HCT116 (cell line): ENCODE data around the gene NCAPG2. TPM values are rescaled to one million over a fixed set of nuclear protein-coding genes. Genes with fewer than 3 reads are reported as not detected.

Source experiments
- ATAC-seq: fragments of 200-7000 bp; cut with Tn5 transposase; 2 replicates; pipeline ENCODE4 v1.9.1; 2020; ENCODE audit warnings: mild to moderate bottlenecking, moderate library complexity
- BruUV-seq: library from RNA; stranded (reverse); fragments of 400-500 nt; replicated peaks from 2 replicates; lab custom pipeline; 2021; lab: Mats Ljungman, UMichigan
- CTCF ChIA-PET: fragments of 300-600 bp; sonication (Branson Sonifier 250); formaldehyde crosslinking; loops from one replicate; lab custom pipeline; 2021; ENCODE audit warnings: antibody characterized with exemption; lab: Charles Lee
- POLR2A ChIA-PET: fragments of 300-600, 350-600 bp; sonication (Branson Sonifier 250); formaldehyde crosslinking; loops from one replicate; lab custom pipeline; 2021; ENCODE audit warnings: antibody characterized with exemption; lab: Charles Lee
- RAD21 ChIA-PET, 2 experiments: fragments of 300-600 bp; sonication (Branson Sonifier 250); formaldehyde crosslinking; loops; one replicate each; lab custom pipeline; 2023; ENCODE audit warnings: low total read pairs in 2 of 2; ENCODE audit not compliant: uncharacterized antibody in 2 of 2, unreplicated experiment in 2 of 2, low non-redundant PET in 1 of 2; lab: Charles Lee
- DNase-seq: peaks from one replicate; pipeline ENCODE4 v3.0.0-alpha.2; 2010; ENCODE audit warnings: low read depth, low spot score
- H2AFZ ChIP-seq: fragments of 200-600 bp; shearing (Covaris generic), sonication (generic); 2 replicates; pipeline ENCODE4 v1.6.1; 2017; ENCODE audit warnings: low read depth, mixed run types, mixed read lengths, antibody characterized with exemption, low read length; ENCODE audit not compliant: poor library complexity, severe bottlenecking
- H3K27ac ChIP-seq: 2 replicates; pipeline ENCODE4 v1.5.1; 2012; ENCODE audit warnings: low read depth, low read length
- H3K27me3 ChIP-seq: fragments of 200-600 bp; sonication (generic); 2 replicates; pipeline ENCODE4 v1.6.1; 2016; ENCODE audit warnings: mixed run types, low read length, mixed read lengths; ENCODE audit not compliant: insufficient read depth
- H3K36me3 ChIP-seq, 2 experiments: fragments of 200-500 bp in 1 of 2; fragments of 200-600 bp in 1 of 2; sonication (Bioruptor generic) in 1 of 2; sonication (generic) in 1 of 2; 2 replicates each; pipeline versions ENCODE4 v1.5.1 to v1.6.1; 2014 to 2016; ENCODE audit warnings: low read length in 2 of 2, inconsistent platforms in 1 of 2, mixed read lengths in 1 of 2, mixed run types in 1 of 2; ENCODE audit not compliant: insufficient read depth in 2 of 2, control insufficient read depth in 1 of 2
- H3K4me1 ChIP-seq, 2 experiments: fragments of 200-600 bp in 1 of 2; sonication (generic) in 1 of 2; 2 replicates each; pipeline versions ENCODE4 v1.5.1 to v1.6.1; 2012 to 2017; ENCODE audit warnings: low read length in 2 of 2, inconsistent platforms in 1 of 2, mild to moderate bottlenecking in 1 of 2, mixed read lengths in 1 of 2, mixed run types in 1 of 2, moderate library complexity in 1 of 2; ENCODE audit not compliant: insufficient read depth in 2 of 2, control insufficient read depth in 1 of 2
- H3K4me2 ChIP-seq: fragments of 200-600 bp; sonication (generic); 2 replicates; pipeline ENCODE4 v1.6.1; 2017; ENCODE audit warnings: mixed run types, low read length, mixed read lengths
- H3K4me3 ChIP-seq, 2 experiments: fragments of 200-600 bp in 1 of 2; sonication (generic) in 1 of 2; replicated peaks in 1 of 2; 2 replicates each; pipeline ENCODE4 v1.5.1; 2011 to 2016; ENCODE audit warnings: low read length in 2 of 2, control low read depth in 1 of 2, low read depth in 1 of 2, mild to moderate bottlenecking in 1 of 2, mixed read lengths in 1 of 2, mixed run types in 1 of 2
- H3K79me2 ChIP-seq: fragments of 200-600 bp; sonication (generic); 2 replicates; pipeline ENCODE4 v1.6.1; 2017; ENCODE audit warnings: mild to moderate bottlenecking, mixed run types, low read length, moderate library complexity, mixed read lengths; ENCODE audit not compliant: insufficient read depth
- H3K9ac ChIP-seq: fragments of 200-600 bp; sonication (generic); 2 replicates; pipeline ENCODE4 v1.6.1; 2016; ENCODE audit warnings: low read length, mixed read lengths
- H3K9me2 ChIP-seq: fragments of 200-600 bp; sonication (generic), shearing (Covaris generic); 2 replicates; pipeline ENCODE4 v1.6.1; 2017; ENCODE audit warnings: mixed run types, mild to moderate bottlenecking, moderate library complexity; ENCODE audit not compliant: insufficient read depth
- H3K9me3 ChIP-seq, 2 experiments: fragments of 200-500 bp in 1 of 2; fragments of 200-600 bp in 1 of 2; sonication (Bioruptor generic) in 1 of 2; sonication (generic) in 1 of 2; 2 replicates each; pipeline ENCODE4 v1.6.1; 2014 to 2017; ENCODE audit warnings: low read length in 2 of 2, mixed read lengths in 2 of 2, inconsistent platforms in 1 of 2, low read depth in 1 of 2, mild to moderate bottlenecking in 1 of 2, mixed run types in 1 of 2, moderate library complexity in 1 of 2; ENCODE audit not compliant: control insufficient read depth in 1 of 2, insufficient read depth in 1 of 2
- H4K20me1 ChIP-seq: fragments of 200-600 bp; sonication (generic), shearing (Covaris generic); 2 replicates; pipeline ENCODE4 v1.6.1; 2017; ENCODE audit warnings: mixed run types, mild to moderate bottlenecking, moderate library complexity; ENCODE audit not compliant: insufficient read depth
- CBX3 ChIP-seq: IDR thresholded peaks from 2 replicates; pipeline ENCODE4 v1.6.1; 2012; ENCODE audit warnings: low read depth
- CEBPB ChIP-seq: IDR thresholded peaks from 2 replicates; pipeline ENCODE4 v1.6.1; 2012; ENCODE audit warnings: low read depth
- EZH2 ChIP-seq: fragments of 200-600 bp; sonication (generic); IDR thresholded peaks from 2 replicates; pipeline ENCODE4 v1.6.1; 2017; ENCODE audit warnings: antibody characterized with exemption, mixed run types
- JUND ChIP-seq: IDR thresholded peaks from 2 replicates; pipeline ENCODE4 v1.6.1; 2012
- POLR2A ChIP-seq: IDR thresholded peaks from 2 replicates; pipeline ENCODE4 v1.7.0; 2011; ENCODE audit warnings: borderline replicate concordance; ENCODE audit not compliant: insufficient read depth, insufficient read length; ENCODE audit errors: extremely low read depth
- POLR2AphosphoS5 ChIP-seq: IDR thresholded peaks from 2 replicates; pipeline ENCODE4 v1.6.1; 2011; ENCODE audit warnings: mild to moderate bottlenecking, low read depth, low read length, moderate library complexity
- RAD21 ChIP-seq: IDR thresholded peaks from 2 replicates; pipeline ENCODE4 v1.6.1; 2012; ENCODE audit warnings: low read depth, mild to moderate bottlenecking
- SIN3A ChIP-seq: IDR thresholded peaks from 2 replicates; pipeline ENCODE4 v1.6.1; 2012; ENCODE audit warnings: low read depth
- SP1 ChIP-seq: IDR thresholded peaks from 2 replicates; pipeline ENCODE4 v1.6.1; 2012; ENCODE audit warnings: low read depth
- SRF ChIP-seq: IDR thresholded peaks from 2 replicates; pipeline ENCODE4 v1.6.1; 2012; ENCODE audit warnings: low read depth
- YY1 ChIP-seq: IDR thresholded peaks from 2 replicates; pipeline ENCODE4 v1.6.1; 2011; ENCODE audit warnings: low read length, low read depth, moderate library complexity, mild to moderate bottlenecking; ENCODE audit not compliant: insufficient replicate concordance; ENCODE audit errors: extremely low read depth
- ZFX ChIP-seq: fragments of 450-650 bp; IDR thresholded peaks from 2 replicates; pipeline ENCODE4 v1.6.1; 2017
- intact Hi-C: fragments of 100-400 bp; cut with micrococcal nuclease; formaldehyde crosslinking; loops from 2 replicates; pipeline ENCODE4 v1.10.0; 2022
- total RNA-seq: library from RNA; stranded (reverse); gene quantifications from one replicate; pipeline ENCODE4 v1.2.1, GENCODE V29; 2021; ENCODE audit not compliant: unreplicated experiment
- TF ChIP-seq, protein P1 (sequence below): IDR thresholded peaks from 2 replicates; pipeline ENCODE4 v1.6.1; 2012
- TF ChIP-seq, protein P2 (sequence below): IDR thresholded peaks from 2 replicates; pipeline ENCODE4 v1.6.1; 2011; ENCODE audit warnings: mild to moderate bottlenecking, low read length, moderate library complexity; ENCODE audit not compliant: insufficient replicate concordance; ENCODE audit errors: extremely low read depth
- TF ChIP-seq, protein P3 (sequence below): IDR thresholded peaks from 2 replicates; pipeline ENCODE4 v1.6.1; 2012; ENCODE audit warnings: low read depth

The NCAPG2 gene
- total RNA-seq, 1 experiment from 2014 or later, result 73.1 TPM

DNA sequence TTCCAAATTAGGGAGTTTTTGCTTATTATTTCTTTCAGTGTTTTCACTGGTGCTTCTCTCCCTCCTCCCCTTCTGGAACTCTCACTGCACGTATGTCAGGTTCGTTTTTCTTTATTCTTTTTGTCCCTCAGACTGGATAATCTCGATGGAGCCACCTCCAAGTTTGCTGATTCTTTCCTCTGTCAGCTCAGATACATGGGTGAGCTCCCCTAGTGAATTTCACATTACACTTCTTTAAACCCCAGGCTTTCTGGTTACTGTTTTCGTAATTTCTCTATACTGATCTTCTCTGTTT lies 20.8 kb upstream of the NCAPG2 start:
- Histone ChIP-seq H3K9me2 (no peaks in the 10 kb centered on the region), H3K4me3 (no peak overlapping the region), H3K4me1 (no peaks in the 10 kb centered on the region), H3K27me3 (no peaks in the 10 kb centered on the region), H3K9me3 (no peaks in the 10 kb centered on the region), H3K9ac (no peak overlapping the region), H3K79me2 (no peaks in the 10 kb centered on the region), H4K20me1 (no peaks in the 10 kb centered on the region), H2AFZ (no peak overlapping the region), H3K4me2 (no peak overlapping the region), H3K36me3 (peaks cover 0 to 3% of the 10 kb centered on the region in 2 experiments; a peak in 2 of 4 replicates), H3K27ac (no peak overlapping the region)
- ChIA-PET CTCF (no interaction called here), POLR2A (no interaction called here), RAD21 (no interaction called here)
- TF ChIP-seq POLR2AphosphoS5, result no peak
- BruUV-seq, result TSS peak; percentile 36
- ATAC-seq (no peak), DNase-seq (no peak)
- intact Hi-C loops, result no loop called here

DNA sequence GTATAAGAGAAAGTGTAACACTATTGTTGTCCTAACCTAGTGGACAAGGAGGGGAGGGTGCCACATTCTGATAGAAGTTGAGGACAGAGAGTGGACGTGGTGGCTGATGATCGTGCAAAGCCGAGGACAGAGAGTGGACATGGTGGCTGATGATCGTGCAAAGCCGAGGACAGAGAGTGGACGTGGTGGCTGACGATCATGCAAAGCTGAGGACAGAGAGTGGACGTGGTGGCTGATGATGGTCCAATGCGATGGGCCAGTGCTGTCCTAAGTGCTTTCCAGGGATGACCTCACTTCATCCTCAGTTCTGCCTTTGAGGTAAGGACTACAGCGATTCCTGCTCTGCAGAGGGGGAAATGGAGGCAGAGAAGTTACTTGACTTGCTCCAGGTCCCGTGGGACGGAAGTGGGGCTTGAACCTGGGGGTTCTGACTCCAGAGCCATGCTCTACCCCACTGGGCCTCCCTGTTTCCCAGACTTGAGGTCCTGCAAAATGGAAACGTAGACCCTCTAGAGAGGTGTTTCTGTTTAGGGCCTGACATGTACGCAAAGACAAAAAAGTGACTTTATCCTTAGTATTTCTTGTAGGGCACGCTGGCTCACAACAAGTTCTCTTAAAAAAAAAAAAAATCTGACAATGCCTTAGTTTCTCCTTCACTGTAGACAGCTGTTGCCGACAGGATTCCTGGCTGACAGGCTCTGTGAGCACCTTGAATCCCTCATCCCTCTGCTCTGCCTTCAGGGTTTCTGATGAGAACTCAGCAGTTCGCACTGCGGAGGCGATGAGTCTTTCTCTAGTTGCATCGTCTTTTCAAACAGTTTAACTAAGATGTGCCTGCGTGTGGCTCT lies 20.3 kb upstream of the NCAPG2 start:
- H3K27ac ChIP-seq, result no peak overlapping the region
- no peaks in the 10 kb centered on the region for H3K4me1 ChIP-seq
- H3K9me3 ChIP-seq, result no peaks in the 10 kb centered on the region
- BruUV-seq, result no TSS peak
- intact Hi-C loops, result no loop called here
- no peak overlapping the region for H3K4me2 ChIP-seq
- H3K79me2 ChIP-seq, result no peaks in the 10 kb centered on the region
- no peak for ATAC-seq
- no peaks in the 10 kb centered on the region for H3K27me3 ChIP-seq
- H3K36me3 ChIP-seq, result peaks cover 0 to under 1% of the 10 kb centered on the region in 2 experiments; a peak in 2 of 4 replicates
- no peak overlapping the region for H3K9ac ChIP-seq
- H2AFZ ChIP-seq, result no peak overlapping the region
- no peaks in the 10 kb centered on the region for H3K9me2 ChIP-seq
- H4K20me1 ChIP-seq, result no peaks in the 10 kb centered on the region
- ChIA-PET CTCF (no interaction called here), POLR2A (no interaction called here), RAD21 (interaction anchor here in 1 of 2 experiments (0.7 kb wide), 1 partner anchor 156 kb away, joined by 3 read pairs; no protein-coding TSS in a partner anchor)
- no peak overlapping the region for H3K4me3 ChIP-seq
- no peak for DNase-seq
- TF ChIP-seq CBX3, result no peak
- TF ChIP-seq CEBPB, result no peak
- no peak for TF ChIP-seq SP1
- TF ChIP-seq ZFX, result no peak
- no peak for TF ChIP-seq RAD21
- TF ChIP-seq JUND, result no peak
- no peak for TF ChIP-seq SRF
- TF ChIP-seq YY1, result no peak
- TF ChIP-seq POLR2A, result no peak
- TF ChIP-seq SIN3A, result no peak
- TF ChIP-seq EZH2, result no peak
- TF ChIP-seq, protein P1, sequence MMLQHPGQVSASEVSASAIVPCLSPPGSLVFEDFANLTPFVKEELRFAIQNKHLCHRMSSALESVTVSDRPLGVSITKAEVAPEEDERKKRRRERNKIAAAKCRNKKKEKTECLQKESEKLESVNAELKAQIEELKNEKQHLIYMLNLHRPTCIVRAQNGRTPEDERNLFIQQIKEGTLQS, result no peak
- TF ChIP-seq POLR2AphosphoS5, result no peak
- TF ChIP-seq, protein P2, sequence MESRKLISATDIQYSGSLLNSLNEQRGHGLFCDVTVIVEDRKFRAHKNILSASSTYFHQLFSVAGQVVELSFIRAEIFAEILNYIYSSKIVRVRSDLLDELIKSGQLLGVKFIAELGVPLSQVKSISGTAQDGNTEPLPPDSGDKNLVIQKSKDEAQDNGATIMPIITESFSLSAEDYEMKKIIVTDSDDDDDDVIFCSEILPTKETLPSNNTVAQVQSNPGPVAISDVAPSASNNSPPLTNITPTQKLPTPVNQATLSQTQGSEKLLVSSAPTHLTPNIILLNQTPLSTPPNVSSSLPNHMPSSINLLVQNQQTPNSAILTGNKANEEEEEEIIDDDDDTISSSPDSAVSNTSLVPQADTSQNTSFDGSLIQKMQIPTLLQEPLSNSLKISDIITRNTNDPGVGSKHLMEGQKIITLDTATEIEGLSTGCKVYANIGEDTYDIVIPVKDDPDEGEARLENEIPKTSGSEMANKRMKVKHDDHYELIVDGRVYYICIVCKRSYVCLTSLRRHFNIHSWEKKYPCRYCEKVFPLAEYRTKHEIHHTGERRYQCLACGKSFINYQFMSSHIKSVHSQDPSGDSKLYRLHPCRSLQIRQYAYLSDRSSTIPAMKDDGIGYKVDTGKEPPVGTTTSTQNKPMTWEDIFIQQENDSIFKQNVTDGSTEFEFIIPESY, result no peak
- TF ChIP-seq, protein P3, sequence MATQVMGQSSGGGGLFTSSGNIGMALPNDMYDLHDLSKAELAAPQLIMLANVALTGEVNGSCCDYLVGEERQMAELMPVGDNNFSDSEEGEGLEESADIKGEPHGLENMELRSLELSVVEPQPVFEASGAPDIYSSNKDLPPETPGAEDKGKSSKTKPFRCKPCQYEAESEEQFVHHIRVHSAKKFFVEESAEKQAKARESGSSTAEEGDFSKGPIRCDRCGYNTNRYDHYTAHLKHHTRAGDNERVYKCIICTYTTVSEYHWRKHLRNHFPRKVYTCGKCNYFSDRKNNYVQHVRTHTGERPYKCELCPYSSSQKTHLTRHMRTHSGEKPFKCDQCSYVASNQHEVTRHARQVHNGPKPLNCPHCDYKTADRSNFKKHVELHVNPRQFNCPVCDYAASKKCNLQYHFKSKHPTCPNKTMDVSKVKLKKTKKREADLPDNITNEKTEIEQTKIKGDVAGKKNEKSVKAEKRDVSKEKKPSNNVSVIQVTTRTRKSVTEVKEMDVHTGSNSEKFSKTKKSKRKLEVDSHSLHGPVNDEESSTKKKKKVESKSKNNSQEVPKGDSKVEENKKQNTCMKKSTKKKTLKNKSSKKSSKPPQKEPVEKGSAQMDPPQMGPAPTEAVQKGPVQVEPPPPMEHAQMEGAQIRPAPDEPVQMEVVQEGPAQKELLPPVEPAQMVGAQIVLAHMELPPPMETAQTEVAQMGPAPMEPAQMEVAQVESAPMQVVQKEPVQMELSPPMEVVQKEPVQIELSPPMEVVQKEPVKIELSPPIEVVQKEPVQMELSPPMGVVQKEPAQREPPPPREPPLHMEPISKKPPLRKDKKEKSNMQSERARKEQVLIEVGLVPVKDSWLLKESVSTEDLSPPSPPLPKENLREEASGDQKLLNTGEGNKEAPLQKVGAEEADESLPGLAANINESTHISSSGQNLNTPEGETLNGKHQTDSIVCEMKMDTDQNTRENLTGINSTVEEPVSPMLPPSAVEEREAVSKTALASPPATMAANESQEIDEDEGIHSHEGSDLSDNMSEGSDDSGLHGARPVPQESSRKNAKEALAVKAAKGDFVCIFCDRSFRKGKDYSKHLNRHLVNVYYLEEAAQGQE, result no peak
